Liver (tissue), 9 donors: ENCODE data around the gene ARID3B. TPM values are rescaled to one million over a fixed set of nuclear protein-coding genes. Genes with fewer than 3 reads are reported as not detected.

Experiments
- DNase-seq: peaks from one replicate; pipeline ENCODE4 v3.0.0-alpha.2; 2017; ENCODE audit warnings: low spot score
- H3K27ac ChIP-seq, 2 donors: one replicate each; pipeline ENCODE4 v1.7.0; 2013; ENCODE audit warnings: inconsistent platforms in 2 of 2, low read length in 2 of 2, control low read depth in 1 of 2, low read depth in 1 of 2, mild to moderate bottlenecking in 1 of 2
- H3K27me3 ChIP-seq, 4 donors: one replicate each; pipeline versions ENCODE4 v1.6.1 to v1.7.0; 2013; ENCODE audit warnings: low read length in 3 of 4, inconsistent platforms in 1 of 4, mild to moderate bottlenecking in 1 of 4, moderate library complexity in 1 of 4; ENCODE audit not compliant: control insufficient read depth in 4 of 4, insufficient read depth in 4 of 4
- H3K36me3 ChIP-seq, 4 donors: one replicate each; pipeline versions ENCODE4 v1.6.1 to v1.7.0; 2013; ENCODE audit warnings: low read length in 3 of 4, mild to moderate bottlenecking in 3 of 4, low read depth in 1 of 4, moderate library complexity in 1 of 4; ENCODE audit not compliant: control insufficient read depth in 4 of 4, insufficient read depth in 3 of 4
- H3K4me1 ChIP-seq, 4 donors: one replicate each; pipeline versions ENCODE4 v1.6.1 to v1.7.0; 2013; ENCODE audit warnings: low read length in 3 of 4, mild to moderate bottlenecking in 3 of 4, moderate library complexity in 1 of 4; ENCODE audit not compliant: control insufficient read depth in 4 of 4, insufficient read depth in 4 of 4
- H3K4me3 ChIP-seq, 3 donors: one replicate each; pipeline versions ENCODE4 v1.6.1 to v1.7.0; 2013; ENCODE audit warnings: low read length in 3 of 3, control low read depth in 1 of 3, low read depth in 1 of 3, mild to moderate bottlenecking in 1 of 3
- H3K9ac ChIP-seq, 2 donors: one replicate each; pipeline ENCODE4 v1.7.0; 2013; ENCODE audit warnings: low read length in 2 of 2, mild to moderate bottlenecking in 2 of 2, moderate library complexity in 2 of 2, control low read depth in 1 of 2, low read depth in 1 of 2
- H3K9me3 ChIP-seq, 4 donors: one replicate each; pipeline versions ENCODE4 v1.6.1 to v1.7.0; 2013; ENCODE audit warnings: low read length in 3 of 4; ENCODE audit not compliant: control insufficient read depth in 4 of 4
- ATF3 ChIP-seq: IDR thresholded peaks from 2 replicates; pipeline ENCODE4 v1.6.1; 2016; ENCODE audit warnings: antibody characterized with exemption
- CTCF ChIP-seq: fragments of 150-350 bp; IDR thresholded peaks from 2 replicates; pipeline ENCODE4 v1.5.1; 2017; ENCODE audit warnings: improper control_type of control experiment, low read depth, low read length; ENCODE audit not compliant: missing input control
- EGR1 ChIP-seq, 2 donors: IDR thresholded peaks; 2 replicates each; pipeline ENCODE4 v1.6.1; 2016 to 2018; ENCODE audit warnings: antibody characterized with exemption in 2 of 2, low read depth in 2 of 2
- FOXA1 ChIP-seq: IDR thresholded peaks from 2 replicates; pipeline ENCODE4 v1.6.1; 2016; ENCODE audit warnings: antibody characterized with exemption
- FOXA2 ChIP-seq: IDR thresholded peaks from 2 replicates; pipeline ENCODE4 v1.6.1; 2016; ENCODE audit warnings: antibody characterized with exemption
- GABPA ChIP-seq, 2 donors: IDR thresholded peaks in 1 of 2; conservative IDR thresholded peaks in 1 of 2; 2 replicates each; pipeline ENCODE4 v1.6.1; 2016; ENCODE audit warnings: antibody characterized with exemption in 2 of 2, mild to moderate bottlenecking in 1 of 2, moderate library complexity in 1 of 2
- HNF4A ChIP-seq, 2 donors: conservative IDR thresholded peaks; 2 replicates each; pipeline ENCODE4 v1.6.1; 2016; ENCODE audit warnings: antibody characterized with exemption in 2 of 2, mild to moderate bottlenecking in 2 of 2
- HNF4G ChIP-seq: IDR thresholded peaks from 2 replicates; pipeline ENCODE4 v1.6.1; 2016; ENCODE audit warnings: antibody characterized with exemption
- JUND ChIP-seq, 2 donors: IDR thresholded peaks; 2 replicates each; pipeline ENCODE4 v1.6.1; 2016; ENCODE audit warnings: antibody characterized with exemption in 2 of 2
- NR2F2 ChIP-seq: IDR thresholded peaks from 2 replicates; pipeline ENCODE4 v1.6.1; 2016; ENCODE audit warnings: antibody characterized with exemption
- RAD21 ChIP-seq, 2 donors: IDR thresholded peaks; 2 replicates each; pipeline ENCODE4 v1.6.1; 2016; ENCODE audit warnings: antibody characterized with exemption in 2 of 2, mild to moderate bottlenecking in 2 of 2
- REST ChIP-seq: IDR thresholded peaks from 2 replicates; pipeline ENCODE4 v1.6.1; 2016; ENCODE audit warnings: antibody characterized with exemption, mild to moderate bottlenecking
- RXRA ChIP-seq, 2 donors: IDR thresholded peaks; 2 replicates each; pipeline ENCODE4 v1.6.1; 2017 to 2018; ENCODE audit warnings: antibody characterized with exemption in 2 of 2, mild to moderate bottlenecking in 1 of 2
- SP1 ChIP-seq: IDR thresholded peaks from 2 replicates; pipeline ENCODE4 v1.6.1; 2018; ENCODE audit warnings: antibody characterized with exemption, mild to moderate bottlenecking
- TAF1 ChIP-seq: conservative IDR thresholded peaks from 2 replicates; pipeline ENCODE4 v1.6.1; 2016; ENCODE audit warnings: antibody characterized with exemption, mild to moderate bottlenecking
- YY1 ChIP-seq: IDR thresholded peaks from 2 replicates; pipeline ENCODE4 v1.6.1; 2016; ENCODE audit warnings: antibody characterized with exemption, mild to moderate bottlenecking
- WGBS: extraction: QIAGEN DNeasy Blood & Tissue Kit; methylation state at CpG from one replicate; pipeline ENCODE4 v1.1.7; 2013; 5-methylcytosine and 5-hydroxymethylcytosine counted together
- polyA plus RNA-seq, 2 donors: library from polyadenylated mRNA; stranded (reverse) in 1 of 2; unstranded in 1 of 2; fragments of 200-250 nt in 1 of 2; fragments of >200 nt in 1 of 2; fragmentation: Nextera tagmentation in 1 of 2; extraction: Ambion mirVana in 1 of 2; gene quantifications; one replicate each; pipeline versions ENCODE4 v1.2.1 to v1.2.3, GENCODE V29; 2013 to 2015
- total RNA-seq, 2 donors: library from RNA; depleted of rRNA; stranded (reverse); fragments of >200 nt; gene quantifications; one replicate each; pipeline ENCODE4 v1.2.3, GENCODE V29; 2014
- TF ChIP-seq, protein P1 (sequence below): IDR thresholded peaks from 2 replicates; pipeline ENCODE4 v1.6.1; 2016; ENCODE audit warnings: antibody characterized with exemption
- TF ChIP-seq, protein P2 (sequence below): IDR thresholded peaks from 2 replicates; pipeline ENCODE4 v1.6.1; 2016; ENCODE audit warnings: antibody characterized with exemption
- donor health status: healthy.
- donor health status: healthy.
- donor health status: healthy.
- donor health status: healthy.
- donor health status: healthy.

Gene ARID3B
- total and polyA plus RNA-seq, 4 donors: 1.4 to 6.6 (median 2.7) TPM

- H3K4me1 ChIP-seq: peaks cover 4 to 49% (median 44%) of the 10 kb centered on the region in 4 donors
- H3K9ac ChIP-seq: no peak overlapping the region
- DNase-seq: no peak
- no peaks in the 10 kb centered on the region for H3K27me3 ChIP-seq
- H3K27ac ChIP-seq: no peak overlapping the region
- H3K36me3 ChIP-seq: peaks cover 0 to 10% (median 3%) of the 10 kb centered on the region in 4 donors
- WGBS: 58% methylated on average over 5 of the region's 5 CpGs
- no peak overlapping the region for H3K4me3 ChIP-seq
- TF ChIP-seq JUND (IDR thresholded peaks at IDR 0.05) (no peak), NR2F2 (no peak), RXRA (IDR thresholded peaks at IDR 0.05) (no peak), HNF4G (no peak), CTCF (no peak), RAD21 (IDR thresholded peaks at IDR 0.05) (no peak), HNF4A (conservative IDR thresholded peaks at IDR 0.05) (no peak), FOXA2 (no peak), GABPA (IDR thresholded peaks at IDR 0.05 in 1 of 2, conservative IDR thresholded peaks at IDR 0.05 in 1 of 2) (no peak), TAF1 (no peak), YY1 (no peak), REST (no peak), EGR1 (IDR thresholded peaks at IDR 0.05; ENCODE audit: low read depth in 2 of 2) (no peak), FOXA1 (no peak), ATF3 (no peak)
- TF ChIP-seq, protein P1, sequence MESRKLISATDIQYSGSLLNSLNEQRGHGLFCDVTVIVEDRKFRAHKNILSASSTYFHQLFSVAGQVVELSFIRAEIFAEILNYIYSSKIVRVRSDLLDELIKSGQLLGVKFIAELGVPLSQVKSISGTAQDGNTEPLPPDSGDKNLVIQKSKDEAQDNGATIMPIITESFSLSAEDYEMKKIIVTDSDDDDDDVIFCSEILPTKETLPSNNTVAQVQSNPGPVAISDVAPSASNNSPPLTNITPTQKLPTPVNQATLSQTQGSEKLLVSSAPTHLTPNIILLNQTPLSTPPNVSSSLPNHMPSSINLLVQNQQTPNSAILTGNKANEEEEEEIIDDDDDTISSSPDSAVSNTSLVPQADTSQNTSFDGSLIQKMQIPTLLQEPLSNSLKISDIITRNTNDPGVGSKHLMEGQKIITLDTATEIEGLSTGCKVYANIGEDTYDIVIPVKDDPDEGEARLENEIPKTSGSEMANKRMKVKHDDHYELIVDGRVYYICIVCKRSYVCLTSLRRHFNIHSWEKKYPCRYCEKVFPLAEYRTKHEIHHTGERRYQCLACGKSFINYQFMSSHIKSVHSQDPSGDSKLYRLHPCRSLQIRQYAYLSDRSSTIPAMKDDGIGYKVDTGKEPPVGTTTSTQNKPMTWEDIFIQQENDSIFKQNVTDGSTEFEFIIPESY: no peak
- TF ChIP-seq, protein P2, sequence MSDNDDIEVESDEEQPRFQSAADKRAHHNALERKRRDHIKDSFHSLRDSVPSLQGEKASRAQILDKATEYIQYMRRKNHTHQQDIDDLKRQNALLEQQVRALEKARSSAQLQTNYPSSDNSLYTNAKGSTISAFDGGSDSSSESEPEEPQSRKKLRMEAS: no peak
- no peaks in the 10 kb centered on the region for H3K9me3 ChIP-seq
Observed at GRCh38 chr15:74549816-74550215, 8.8 kb downstream of the ARID3B start.

DNA sequence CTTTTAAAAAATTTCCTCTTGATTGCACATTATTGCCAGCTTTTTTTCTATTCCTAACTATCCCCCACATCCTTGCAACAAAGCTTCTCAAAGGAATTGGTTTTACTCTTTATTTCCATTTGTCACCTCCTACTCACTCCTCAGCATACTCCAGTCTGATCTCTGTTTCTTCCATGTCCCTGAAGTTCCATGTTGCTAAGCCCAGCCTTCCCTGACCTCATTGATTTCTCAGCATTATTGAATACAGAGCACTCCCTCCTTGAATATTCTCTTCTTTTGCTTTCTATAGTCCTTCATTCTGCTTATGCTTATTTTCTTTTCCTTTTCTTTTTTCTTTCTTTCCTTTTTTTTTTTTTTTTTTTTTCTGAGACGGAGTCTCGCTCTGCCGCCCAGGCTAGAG, 10.7 kb downstream of the ARID3B start:
- Histone ChIP-seq H3K36me3 (peaks cover 0 to 10% (median 3%) of the 10 kb centered on the region in 4 donors), H3K27ac (no peak overlapping the region), H3K9me3 (no peaks in the 10 kb centered on the region), H3K27me3 (no peaks in the 10 kb centered on the region), H3K9ac (no peak overlapping the region), H3K4me1 (peaks cover 2 to 31% (median 29%) of the 10 kb centered on the region in 4 donors), H3K4me3 (no peak overlapping the region)
- WGBS: 100% methylated on average over 3 of the region's 3 CpGs
- no peak for DNase-seq
- no peak for TF ChIP-seq HNF4G
- no peak for TF ChIP-seq GABPA (IDR thresholded peaks at IDR 0.05 in 1 of 2, conservative IDR thresholded peaks at IDR 0.05 in 1 of 2)
- no peak for TF ChIP-seq YY1
- no peak for TF ChIP-seq NR2F2
- no peak for TF ChIP-seq ATF3
- TF ChIP-seq SP1: no peak
- no peak for TF ChIP-seq TAF1
- TF ChIP-seq CTCF: no peak
- no peak for TF ChIP-seq HNF4A (conservative IDR thresholded peaks at IDR 0.05)
- TF ChIP-seq FOXA2: no peak
- TF ChIP-seq, protein P2: no peak
- TF ChIP-seq, protein P1: no peak
- TF ChIP-seq JUND (IDR thresholded peaks at IDR 0.05): no peak
- no peak for TF ChIP-seq RAD21 (IDR thresholded peaks at IDR 0.05)
- no peak for TF ChIP-seq FOXA1
